GM21447 (cell line): ENCODE measurements around the gene KDM4E.
"Not testable (repeated sequence)": the region's sequence is repeated elsewhere in the genome, so short reads cannot be mapped to it uniquely, and the experiment has no call there.

Experiments
- ATAC-seq: cut with Tn5 transposase; IDR thresholded peaks from one replicate; pipeline ENCODE4 v1.9.1; 2021; ENCODE audit not compliant: unreplicated experiment

KDM4E gene

DNA sequence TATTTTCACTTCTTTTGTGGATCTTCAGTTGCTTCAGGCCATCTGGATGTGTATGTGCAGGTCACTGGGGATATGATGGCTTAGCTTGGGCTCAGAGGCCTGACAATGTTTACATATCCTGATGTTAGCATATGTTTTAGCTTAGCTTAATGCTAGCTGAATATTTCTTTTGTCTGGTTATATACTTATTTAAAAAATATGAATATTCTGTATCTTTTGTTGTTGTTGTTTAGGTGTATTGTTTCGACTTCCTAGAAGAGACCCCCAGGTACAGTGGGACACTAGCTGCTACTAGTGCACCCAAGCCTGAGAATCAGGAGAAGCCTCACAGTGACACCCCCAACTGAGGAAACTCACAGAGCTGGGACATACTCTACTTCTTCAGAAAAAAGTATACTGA lies at the start of gene KDM4E:
KDM4E (plus strand) TSS at position 301 of the 400 bp plus-strand sequence. CDS start 300 bp downstream, outside the sequence.
- no peak for ATAC-seq

DNA sequence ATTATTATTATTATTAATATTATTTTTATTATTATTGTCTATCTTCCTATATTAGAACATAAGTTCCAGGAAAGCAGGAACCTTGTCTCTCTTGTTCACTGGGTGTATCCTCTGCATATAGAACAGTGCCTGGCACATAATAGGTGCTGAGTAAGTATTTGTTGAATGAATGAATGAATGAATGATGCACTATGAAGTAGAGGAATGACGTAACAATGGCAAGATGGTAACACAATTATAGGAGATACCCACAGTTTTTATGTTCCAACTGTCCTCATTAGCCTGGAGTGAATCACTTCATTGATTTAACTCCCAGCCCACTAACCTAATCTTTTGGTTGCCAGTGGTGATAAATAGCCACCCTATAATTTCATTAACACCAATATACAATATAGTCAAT lies 49.5 kb upstream of the KDM4E start:
- ATAC-seq: no peak

DNA sequence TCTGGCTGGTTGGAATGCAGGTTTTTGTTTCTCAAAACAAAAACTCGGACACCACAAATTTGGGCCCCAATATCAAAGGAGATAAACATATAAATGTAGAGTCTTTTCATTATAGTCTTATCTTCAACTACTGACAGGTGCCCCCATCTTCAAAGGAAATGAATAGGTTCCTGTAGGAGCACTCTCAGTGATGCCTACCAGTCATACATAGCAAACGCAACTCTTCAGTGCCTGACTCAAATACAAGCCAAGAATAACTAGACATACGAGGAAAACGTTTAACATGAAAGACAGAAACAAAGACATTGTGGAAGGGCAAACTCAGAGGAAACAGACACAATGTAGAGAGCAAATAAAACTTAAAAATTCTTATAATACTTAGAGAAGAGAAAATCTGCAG lies 37.7 kb upstream of the KDM4E start:
- ATAC-seq: no peak

DNA sequence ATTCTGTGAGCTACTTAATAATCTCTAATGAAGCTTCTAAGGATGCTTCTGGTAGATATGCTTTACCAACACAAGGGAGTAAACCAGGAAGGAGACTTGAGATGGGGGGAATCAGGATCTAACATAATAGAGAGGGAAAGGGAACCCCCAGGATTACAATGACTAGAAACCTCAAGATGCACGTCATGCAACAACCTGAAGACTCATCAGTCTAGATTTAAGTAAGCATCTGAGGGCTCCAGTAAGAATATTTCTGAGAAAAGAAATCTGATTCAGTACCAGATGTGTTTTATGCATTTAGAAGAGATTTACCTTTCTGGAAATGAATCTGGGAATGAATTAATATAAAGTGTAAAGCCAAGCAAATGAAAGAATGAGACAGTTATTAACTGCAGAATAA lies 36.3 kb upstream of the KDM4E start:
- no peak for ATAC-seq

DNA sequence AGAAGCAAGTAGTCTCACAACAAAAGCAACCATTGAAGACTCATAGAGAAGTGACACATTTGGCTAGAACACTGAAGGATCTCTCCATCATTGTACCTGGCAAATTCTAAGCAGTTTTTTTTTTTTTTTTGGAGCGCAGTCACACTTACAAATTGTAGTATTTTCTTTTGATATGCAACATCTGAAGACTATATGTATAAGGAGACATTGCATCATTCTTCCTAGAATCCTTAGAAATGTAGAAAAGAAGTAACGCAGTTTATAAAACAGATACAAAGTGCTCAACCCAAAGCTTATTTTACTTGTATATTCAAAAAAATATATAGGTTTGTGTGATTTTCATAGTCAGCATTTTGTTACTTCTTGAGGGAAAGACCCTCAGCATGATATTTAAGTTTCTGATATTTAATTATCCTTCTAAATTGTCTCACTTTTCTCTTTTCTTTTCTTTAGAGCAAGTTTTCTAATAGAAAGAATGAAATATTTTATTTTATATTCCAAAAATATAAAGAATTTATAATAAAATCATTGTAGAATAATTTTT lies 31.6 kb upstream of the KDM4E start:
- no peak for ATAC-seq

DNA sequence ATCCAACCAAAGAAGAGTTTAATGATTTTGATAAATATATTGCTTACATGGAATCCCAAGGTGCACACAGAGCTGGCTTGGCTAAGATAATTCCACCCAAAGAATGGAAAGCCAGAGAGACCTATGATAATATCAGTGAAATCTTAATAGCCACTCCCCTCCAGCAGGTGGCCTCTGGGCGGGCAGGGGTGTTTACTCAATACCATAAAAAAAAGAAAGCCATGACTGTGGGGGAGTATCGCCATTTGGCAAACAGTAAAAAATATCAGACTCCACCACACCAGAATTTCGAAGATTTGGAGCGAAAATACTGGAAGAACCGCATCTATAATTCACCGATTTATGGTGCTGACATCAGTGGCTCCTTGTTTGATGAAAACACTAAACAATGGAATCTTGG lies 27.6 kb upstream of the KDM4E start:
- ATAC-seq: no peak

DNA sequence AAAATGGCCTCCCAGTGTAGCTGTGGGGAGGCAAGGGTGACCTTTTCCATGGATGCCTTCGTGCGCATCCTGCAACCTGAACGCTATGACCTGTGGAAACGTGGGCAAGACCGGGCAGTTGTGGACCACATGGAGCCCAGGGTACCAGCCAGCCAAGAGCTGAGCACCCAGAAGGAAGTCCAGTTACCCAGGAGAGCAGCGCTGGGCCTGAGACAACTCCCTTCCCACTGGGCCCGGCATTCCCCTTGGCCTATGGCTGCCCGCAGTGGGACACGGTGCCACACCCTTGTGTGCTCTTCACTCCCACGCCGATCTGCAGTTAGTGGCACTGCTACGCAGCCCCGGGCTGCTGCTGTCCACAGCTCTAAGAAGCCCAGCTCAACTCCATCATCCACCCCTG lies 26.8 kb upstream of the KDM4E start:
- ATAC-seq: no peak

DNA sequence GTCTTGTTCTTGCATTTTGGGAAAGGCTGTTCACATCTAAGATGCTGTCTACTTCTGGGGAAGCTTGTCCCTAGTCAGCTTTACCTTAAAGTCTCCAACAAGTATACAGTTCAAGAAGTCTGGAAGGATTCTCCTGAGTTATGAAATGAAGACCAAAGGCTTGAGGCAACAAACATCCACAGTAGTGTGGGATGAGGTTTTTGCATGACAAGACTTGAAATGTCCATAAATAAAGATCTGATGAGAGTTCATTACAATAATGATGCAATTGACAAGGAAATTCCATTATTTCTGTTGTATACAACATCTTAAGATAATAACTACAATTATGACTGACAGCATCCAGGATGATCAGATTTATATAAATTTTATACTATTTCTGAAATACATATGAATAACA lies 21.3 kb upstream of the KDM4E start:
- no peak for ATAC-seq

DNA sequence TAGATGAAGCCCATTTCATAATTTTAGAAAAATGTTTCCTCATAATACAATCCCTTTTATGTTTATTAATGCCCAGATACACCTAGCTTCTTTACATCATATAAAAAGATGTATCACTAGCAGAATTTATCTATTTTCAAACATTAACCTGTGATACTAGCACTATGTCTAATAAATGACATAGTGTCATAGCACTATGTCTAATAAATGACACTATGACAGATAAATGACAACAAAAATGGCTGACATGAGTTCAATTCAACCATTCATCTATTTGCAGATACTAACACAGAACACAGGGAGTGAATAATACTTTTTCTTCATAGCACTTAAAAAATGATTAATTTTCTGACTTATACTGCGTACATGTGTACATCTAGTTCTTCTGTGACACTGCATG lies 19.4 kb upstream of the KDM4E start:
- ATAC-seq: no peak

DNA sequence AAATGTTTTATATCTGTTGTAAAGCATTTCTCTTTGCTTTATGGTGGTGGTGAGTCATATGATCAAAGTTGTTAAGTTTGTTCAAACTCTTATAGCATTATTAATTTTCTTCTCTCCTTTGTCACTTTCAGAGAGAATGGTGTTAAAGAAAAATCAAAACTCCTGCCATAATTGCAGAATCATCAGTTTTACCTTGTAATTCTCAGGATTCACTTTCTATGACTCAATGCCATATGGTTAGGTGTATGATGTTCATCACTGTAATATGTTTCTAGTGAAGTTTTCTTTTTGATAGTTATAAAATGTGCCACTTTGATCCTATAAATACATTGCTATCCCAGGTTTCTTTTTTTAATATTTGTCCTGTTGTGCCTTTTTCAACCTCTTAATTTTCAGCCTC lies 13.7 kb upstream of the KDM4E start:
- ATAC-seq: no peak

DNA sequence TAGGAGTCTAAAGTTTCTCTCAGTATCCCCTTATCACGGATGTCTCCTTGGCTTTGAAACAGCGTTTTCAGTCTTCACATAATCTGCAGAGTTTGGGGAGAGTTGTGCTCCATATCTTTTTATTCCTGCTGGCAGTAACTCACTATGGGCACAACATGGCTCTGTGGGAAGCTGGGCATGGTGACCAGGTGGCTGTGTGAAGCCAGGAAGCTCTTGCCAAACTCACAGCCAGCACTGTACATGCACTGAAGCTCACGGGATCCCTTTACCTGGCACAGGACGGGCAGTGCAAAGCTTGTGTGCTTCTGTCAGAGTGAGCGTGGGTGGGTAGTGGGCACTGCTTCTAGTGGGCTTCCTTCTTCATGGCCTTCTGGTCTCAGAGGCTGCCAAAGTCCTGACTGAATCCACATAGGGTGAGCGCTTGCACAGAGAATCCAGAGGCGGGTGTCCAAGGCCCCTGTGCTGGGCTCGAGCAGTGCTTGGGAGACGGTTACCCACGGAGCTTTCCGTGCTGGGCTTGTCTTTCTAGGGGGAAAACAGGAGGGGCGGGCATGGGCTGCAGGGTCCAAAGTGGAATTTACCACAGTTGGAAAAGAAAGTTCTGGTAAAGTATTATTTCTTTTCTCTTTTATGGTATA lies 10.8 kb upstream of the KDM4E start:
- no peak for ATAC-seq

DNA sequence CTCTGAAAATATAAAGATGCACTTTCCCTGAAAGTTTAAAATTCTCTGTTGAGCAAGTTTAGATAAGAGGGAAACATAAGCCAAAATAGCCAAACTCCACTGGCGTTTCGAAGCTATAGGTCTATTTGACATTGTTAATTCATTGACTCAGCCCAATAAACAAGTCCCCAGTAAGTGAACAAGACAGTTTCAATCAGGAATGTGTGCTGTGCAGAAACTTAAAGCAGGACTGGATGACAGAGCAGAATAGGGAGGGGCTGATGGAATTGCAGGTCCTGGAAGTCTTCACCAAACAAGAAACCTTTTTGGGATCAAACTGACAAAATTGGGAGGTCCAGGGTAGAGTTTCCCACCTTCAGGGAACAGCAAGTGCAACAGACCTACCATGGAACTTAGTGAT lies 8.9 kb upstream of the KDM4E start:
- no peak for ATAC-seq

DNA sequence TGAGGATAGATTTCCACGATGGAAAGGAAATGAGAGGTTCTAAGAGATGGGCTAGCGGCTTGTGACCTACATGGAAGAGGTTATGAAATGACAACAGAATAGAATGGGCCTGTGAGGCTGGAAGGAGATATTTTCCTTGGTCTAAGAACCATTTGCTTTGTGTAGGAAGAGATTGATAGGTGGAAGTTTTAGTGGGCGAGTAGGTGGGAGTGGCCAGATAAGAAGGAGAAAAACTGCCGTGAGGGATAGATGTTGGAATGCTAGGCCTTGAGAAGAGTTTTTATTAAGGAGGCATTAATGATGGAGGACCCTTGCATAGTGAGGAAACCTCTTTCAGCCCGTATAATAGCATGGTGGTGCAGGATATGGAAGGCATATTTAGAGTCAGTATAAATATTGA lies 3.6 kb upstream of the KDM4E start:
- ATAC-seq: not testable (repeated sequence)

DNA sequence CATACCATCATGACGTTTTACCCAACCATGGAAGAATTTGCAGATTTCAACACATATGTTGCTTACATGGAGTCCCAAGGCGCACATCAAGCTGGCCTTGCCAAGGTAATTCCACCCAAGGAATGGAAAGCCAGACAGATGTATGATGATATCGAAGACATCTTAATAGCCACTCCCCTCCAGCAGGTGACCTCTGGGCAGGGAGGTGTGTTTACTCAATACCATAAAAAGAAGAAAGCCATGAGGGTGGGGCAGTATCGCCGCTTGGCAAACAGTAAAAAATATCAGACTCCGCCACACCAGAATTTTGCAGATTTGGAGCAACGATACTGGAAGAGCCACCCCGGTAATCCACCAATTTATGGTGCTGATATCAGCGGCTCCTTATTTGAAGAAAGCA lies 536 bp downstream of the KDM4E start:
- ATAC-seq: not testable (repeated sequence)

DNA sequence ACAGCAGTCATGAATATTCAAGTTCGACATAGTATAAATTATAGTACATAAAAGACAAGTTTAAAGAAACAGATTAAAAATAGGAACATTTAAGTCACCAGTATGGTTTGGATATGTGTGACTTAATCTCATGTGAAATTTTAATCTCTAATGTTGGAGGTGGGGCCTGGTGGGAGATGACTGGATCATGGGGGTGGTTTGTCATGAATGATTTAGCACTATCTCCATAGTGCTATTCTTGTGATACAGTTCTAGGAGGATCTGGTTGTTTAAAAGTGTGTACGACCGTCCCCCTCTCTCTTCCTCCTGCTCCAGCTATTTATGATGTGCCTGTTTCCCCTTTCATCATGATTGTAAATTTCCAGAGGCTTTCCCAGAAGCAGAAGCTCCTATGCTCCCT lies 3.3 kb downstream of the KDM4E start:
- no peak for ATAC-seq

DNA sequence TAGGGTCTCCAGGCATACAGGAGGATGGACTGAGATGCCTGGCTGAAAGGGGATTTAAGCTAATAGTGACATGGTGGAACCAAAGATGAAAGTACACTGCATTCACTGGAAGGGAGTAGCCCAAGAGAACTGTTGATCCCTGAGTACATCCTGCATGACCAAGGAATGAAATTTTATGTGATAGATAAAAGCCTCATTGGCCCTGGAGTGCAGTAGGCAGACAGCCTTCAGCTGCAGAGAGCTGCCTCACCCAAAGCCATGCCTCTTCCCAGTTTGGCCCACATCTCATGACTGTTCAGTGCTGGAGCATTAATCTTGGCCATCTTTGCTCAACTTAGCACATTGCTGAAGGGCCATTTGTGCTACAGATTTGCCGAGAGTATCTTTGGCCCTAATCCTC lies 8.0 kb downstream of the KDM4E start:
- ATAC-seq: no peak

DNA sequence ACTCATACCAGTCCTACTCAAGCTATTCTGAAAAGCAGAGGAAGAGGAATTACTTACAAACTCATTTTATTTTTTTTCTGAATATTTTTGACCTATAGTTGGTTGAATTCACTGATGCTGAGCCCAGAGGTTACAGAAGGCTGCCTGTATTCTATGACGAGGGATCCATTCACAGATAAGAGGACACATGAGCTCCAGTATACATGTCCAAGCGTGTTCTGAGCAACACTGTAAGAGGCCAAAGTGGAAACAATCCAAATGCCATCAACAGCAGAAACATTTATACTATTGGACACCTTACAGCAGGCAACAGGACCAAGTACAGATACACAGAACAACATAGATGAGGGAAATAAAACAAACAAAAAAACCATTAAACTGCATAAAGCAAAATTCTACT lies 10.3 kb downstream of the KDM4E start:
- ATAC-seq: no peak

DNA sequence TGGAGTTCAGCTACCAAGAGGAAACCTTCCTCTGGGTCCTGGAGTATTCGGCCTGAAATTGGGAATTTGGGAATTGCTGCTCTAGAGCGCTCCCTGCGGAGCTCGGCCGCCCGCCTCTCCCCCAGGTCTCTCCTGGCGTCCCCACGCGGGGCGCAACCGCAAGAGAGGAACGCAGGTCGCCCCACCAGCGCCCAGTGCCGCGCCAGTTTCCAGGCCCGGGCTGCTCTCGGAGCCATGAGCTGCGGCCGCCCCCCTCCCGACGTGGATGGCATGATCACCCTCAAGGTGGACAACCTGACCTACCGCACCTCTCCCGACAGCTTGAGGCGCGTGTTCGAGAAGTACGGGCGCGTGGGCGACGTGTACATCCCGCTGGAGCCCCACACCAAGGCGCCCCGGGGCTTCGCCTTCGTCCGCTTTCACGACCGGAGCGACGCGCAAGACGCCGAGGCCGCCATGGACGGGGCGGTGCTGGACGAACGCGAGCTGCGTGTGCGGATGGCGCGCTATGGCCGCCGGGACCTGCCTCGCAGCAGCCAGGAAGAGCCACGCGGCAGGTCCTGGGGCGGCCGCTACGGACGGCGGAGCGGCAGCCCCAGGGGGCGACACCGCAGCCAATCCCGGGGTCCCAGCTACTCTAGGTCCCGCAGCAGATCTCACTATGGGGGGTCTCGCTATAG lies 12.4 kb downstream of the KDM4E start:
- not testable (repeated sequence) for ATAC-seq

DNA sequence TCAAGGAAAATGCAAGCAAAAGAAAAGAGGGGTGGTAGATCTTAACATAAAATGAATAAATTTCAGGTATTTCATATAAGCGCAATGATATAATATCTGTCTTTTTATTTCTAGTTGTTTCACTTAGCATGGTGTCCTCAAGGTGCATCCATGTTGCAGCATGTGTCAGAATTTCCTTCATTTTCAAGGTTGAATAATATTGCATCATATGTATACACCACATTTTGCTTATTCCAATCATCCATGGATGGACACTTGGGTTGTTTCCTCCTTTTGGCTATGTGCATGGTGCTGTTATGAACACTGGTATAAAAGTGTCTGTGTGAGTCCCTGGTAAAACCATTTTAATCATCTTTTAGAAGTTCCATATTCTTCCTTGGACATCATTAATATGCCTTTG lies 17.2 kb downstream of the KDM4E start:
- no peak for ATAC-seq

DNA sequence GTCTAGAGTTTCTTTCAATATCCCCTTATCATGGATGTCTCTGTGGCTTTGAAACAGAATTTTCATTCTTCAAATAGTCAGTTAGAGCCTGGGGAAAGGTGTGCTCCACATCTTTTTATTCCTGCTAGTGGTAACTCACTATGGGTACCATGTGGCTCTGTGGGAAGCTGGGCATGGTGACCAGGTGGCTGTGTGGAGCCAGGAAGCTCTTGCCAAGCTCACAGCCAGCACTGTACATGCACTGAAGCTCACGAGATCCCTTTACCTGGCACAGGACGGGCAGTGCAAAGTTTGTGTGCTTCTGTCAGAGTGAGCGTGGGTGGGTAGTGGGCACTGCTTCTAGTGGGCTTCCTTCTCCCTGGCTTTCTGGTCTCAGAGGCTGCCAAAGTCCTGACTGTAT lies 17.8 kb downstream of the KDM4E start:
- no peak for ATAC-seq

DNA sequence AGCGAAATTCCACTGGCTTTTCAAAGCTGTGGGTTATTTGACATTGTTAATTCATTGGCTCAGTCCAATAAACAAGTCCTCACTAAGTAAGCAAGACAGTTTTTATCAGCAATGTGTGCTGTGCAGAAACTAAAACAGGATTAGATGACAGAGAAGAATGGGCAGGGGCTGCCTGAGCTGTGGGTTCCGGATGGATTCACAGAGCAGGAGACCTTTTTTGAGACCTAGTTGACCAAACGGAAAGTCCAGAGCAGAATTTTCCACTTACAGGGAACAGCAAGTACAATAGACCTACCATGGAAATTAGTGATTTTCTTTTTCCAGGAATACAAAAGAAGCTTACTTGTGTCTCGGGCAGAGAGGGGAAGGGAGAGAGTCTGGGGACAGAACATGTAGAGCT lies 19.0 kb downstream of the KDM4E start:
- ATAC-seq: no peak

DNA sequence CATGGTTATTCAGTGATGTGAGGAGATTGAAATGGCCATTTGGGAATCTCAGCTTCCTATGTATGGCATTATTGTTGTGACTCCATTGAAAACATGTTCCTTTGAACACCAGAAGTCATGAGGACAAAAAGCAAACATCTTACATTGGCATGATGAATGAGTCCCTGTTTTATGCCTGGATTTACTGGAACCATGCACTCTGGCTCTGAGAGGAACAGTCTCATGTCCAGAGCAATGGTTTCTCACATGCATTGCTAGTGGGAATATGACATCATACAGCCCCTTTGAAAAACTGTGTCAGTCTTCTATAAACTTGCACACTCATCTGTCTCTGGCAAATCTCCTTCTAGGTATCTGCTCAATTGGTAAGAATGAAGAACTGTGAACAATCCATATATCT lies 20.8 kb downstream of the KDM4E start:
- ATAC-seq: no peak

DNA sequence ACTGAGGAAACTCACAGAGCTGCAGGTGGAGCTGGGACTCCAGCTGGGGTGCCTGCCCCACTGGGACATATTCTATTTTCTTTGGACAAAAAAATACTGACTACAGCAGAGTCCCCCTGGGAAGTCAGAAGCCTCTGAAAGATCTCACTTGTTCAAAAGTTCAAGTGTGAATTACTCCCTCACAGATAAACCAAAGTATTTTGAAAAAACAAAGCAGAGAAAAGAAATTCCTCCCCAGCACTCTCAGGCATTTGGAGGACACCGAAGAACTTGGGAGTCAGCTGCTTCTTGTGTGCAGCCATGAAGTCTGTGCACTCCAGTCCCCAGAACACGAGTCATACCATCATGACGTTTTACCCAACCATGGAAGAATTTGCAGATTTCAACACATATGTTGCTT lies 24.1 kb downstream of the KDM4E start, which contains the start of gene KDM4F:
KDM4F (plus strand) TSS at position 301 of the 400 bp plus-strand sequence.
- ATAC-seq: not testable (repeated sequence)
